GM06990 (cell line): ENCODE results near the gene CDH4.

ENCODE experiments used
- DNase-seq: peaks from one replicate; pipeline ENCODE4 v3.0.0-alpha.2; 2011; ENCODE audit not compliant: insufficient read length; ENCODE audit errors: extremely low read depth
- H3K27me3 ChIP-seq: replicated peaks from 2 replicates; pipeline ENCODE4 v1.6.0; 2011; ENCODE audit warnings: low read length; ENCODE audit not compliant: control insufficient read depth, insufficient read depth
- H3K36me3 ChIP-seq: 2 replicates; pipeline ENCODE4 v1.5.1; 2011; ENCODE audit warnings: low read length; ENCODE audit not compliant: control insufficient read depth, insufficient read depth
- H3K4me3 ChIP-seq: replicated peaks from 2 replicates; pipeline ENCODE4 v1.5.1; 2011; ENCODE audit warnings: low read depth, mild to moderate bottlenecking, control low read depth, low read length
- TF ChIP-seq, protein P1 (sequence below): IDR thresholded peaks from 2 replicates; pipeline ENCODE4 v1.5.1; 2011; ENCODE audit warnings: low read length, control low read depth, mild to moderate bottlenecking, inconsistent platforms; ENCODE audit not compliant: insufficient read depth, poor library complexity, severe bottlenecking

CDH4 gene

DNA sequence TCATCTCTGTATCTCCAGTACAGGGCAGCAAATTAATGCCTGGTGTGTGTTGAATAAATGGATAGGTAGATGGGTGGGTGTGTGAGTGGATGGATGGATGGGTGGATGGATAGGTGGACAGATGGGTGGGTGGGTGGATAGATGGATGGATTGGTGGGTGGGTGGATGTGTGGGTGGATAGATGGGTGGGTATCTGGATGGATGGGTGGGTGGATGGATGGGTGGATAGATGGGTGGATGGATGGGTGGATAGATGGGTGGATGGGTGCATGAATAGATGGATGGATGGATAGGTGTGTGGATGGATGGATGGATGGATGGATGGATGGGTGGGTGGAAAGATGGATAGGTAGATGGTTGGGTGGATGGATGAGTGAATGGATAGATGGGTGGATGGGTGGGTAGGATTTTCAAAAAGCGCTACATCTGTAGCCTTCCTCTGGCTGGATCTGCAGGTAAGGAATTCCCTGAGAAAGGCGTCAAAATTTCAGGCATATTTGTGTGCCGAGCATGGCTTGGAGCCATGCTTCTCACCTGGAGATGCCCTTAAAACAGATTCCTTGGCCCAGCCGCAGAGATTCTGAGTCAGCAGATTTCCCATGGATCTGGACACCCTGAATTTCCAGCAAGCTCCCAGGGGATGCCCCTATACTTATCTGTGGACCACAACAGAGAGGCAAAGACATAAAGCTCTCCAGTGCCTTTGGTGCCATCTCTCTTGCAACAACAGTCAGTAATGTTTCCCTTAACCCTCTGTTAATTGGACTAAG is 177.6 kb downstream of the CDH4 start:
- no peaks in the 10 kb centered on the region for H3K27me3 ChIP-seq
- TF ChIP-seq, protein P1, sequence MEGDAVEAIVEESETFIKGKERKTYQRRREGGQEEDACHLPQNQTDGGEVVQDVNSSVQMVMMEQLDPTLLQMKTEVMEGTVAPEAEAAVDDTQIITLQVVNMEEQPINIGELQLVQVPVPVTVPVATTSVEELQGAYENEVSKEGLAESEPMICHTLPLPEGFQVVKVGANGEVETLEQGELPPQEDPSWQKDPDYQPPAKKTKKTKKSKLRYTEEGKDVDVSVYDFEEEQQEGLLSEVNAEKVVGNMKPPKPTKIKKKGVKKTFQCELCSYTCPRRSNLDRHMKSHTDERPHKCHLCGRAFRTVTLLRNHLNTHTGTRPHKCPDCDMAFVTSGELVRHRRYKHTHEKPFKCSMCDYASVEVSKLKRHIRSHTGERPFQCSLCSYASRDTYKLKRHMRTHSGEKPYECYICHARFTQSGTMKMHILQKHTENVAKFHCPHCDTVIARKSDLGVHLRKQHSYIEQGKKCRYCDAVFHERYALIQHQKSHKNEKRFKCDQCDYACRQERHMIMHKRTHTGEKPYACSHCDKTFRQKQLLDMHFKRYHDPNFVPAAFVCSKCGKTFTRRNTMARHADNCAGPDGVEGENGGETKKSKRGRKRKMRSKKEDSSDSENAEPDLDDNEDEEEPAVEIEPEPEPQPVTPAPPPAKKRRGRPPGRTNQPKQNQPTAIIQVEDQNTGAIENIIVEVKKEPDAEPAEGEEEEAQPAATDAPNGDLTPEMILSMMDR = no peak

DNA sequence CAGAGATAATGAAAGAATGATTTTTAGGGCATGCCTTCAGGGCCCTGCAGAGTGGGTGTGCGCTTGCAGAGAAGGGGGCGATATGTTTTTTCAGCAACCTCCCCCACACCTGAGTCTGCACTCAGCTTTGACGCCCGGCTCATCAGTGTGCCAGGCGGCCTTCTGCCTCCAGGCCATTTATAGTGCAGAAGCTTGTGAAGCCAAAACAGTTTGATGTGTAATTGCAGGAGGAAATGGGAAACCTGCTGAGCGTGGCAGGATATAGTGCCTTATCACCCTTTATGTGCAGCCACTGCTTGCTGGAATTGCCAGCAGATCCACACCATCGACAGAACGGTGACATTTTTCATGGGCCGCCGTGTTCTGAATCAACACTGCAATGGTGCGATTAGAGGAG is 178.2 kb downstream of the CDH4 start:
- H3K27me3 ChIP-seq = no peaks in the 10 kb centered on the region
- TF ChIP-seq, protein P1 = no peak
- no peak for DNase-seq
- no peak overlapping the region for H3K4me3 ChIP-seq
- H3K36me3 ChIP-seq = no peaks in the 10 kb centered on the region

More for the DNA sequence above, 177.6 kb downstream of the CDH4 start:
- no peak for DNase-seq
- Histone ChIP-seq H3K36me3 (no peaks in the 10 kb centered on the region), H3K4me3 (no peak overlapping the region)

DNA sequence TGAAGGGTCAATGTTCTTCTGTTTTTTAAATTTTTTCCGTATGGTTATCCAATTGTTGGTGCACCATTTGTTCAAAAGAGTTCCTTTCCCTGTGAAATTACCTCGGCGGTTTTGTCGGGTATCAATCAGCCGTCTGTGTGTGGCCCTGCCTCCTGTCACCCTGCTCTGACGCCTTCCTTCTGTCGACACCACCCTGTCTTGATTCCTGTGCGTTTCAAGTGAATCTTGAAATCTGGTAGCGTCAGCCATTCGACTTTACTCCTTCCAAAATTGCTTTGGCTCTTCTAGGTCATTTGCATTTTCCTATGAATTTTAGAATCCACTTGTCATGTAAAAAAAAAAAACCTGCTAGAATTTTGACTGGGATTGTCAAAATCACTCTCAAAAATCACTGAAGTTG is 181.1 kb downstream of the CDH4 start:
- Histone ChIP-seq H3K36me3 (no peaks in the 10 kb centered on the region), H3K27me3 (no peaks in the 10 kb centered on the region), H3K4me3 (no peak overlapping the region)
- no peak for DNase-seq
- TF ChIP-seq, protein P1 = no peak

- H3K27me3 ChIP-seq = no peaks in the 10 kb centered on the region
- TF ChIP-seq, protein P1 = no peak
- no peak for DNase-seq
Measured at GRCh38 chr20:61433816-61434215, 181.8 kb downstream of the CDH4 start.

DNA sequence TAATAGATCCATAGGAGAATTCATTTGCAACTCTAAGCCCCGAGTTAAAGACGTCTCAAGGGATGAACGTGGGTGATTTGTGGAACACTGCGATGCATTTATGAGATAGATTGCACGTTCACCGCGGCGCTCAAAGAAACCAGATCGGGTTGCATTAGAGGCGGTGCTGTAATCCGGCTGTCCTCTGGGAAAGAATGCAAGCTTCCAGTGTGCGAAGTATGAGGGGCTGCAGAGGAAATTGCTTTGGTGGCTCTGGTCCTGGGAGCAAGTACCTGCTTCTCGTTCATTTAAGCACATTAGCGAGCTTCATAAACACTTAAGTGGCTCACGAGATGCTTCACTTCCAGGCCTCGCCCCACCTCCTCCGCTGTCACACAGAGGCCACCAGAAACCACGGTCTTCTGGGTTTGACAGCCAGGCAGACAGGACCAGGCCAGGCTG is 182.3 kb downstream of the CDH4 start:
- no peak for DNase-seq
- H3K36me3 ChIP-seq = no peaks in the 10 kb centered on the region
- TF ChIP-seq, protein P1 = no peak
- H3K4me3 ChIP-seq = no peak overlapping the region
- H3K27me3 ChIP-seq = no peaks in the 10 kb centered on the region

More at GRCh38 chr20:61433816-61434215, 181.8 kb downstream of the CDH4 start:
- H3K4me3 ChIP-seq = no peak overlapping the region
- H3K36me3 ChIP-seq = no peaks in the 10 kb centered on the region
